ENCODE data around the gene SLC34A1. TPM values are rescaled to one million over a fixed set of nuclear protein-coding genes. Genes with fewer than 3 reads are reported as not detected.
"Not testable (repeated sequence)": the region's sequence is repeated elsewhere in the genome, so short reads cannot be mapped to it uniquely, and the experiment has no call there.

SLC34A1 gene
- total and polyA plus RNA-seq, 2 experiments from 2014 or later: not detected

GRCh38 chr5:177417081-177417480, 32.8 kb downstream of the SLC34A1 start:
- DNase-seq (ENCODE audit: low spot score); H3K4me3 ChIP-seq; H3K27ac Mint-ChIP-seq; H3K27ac ChIP-seq (ENCODE audit: low read depth); H3K9me3 Mint-ChIP-seq; H3K4me2 ChIP-seq; H3K4me3 Mint-ChIP-seq; H3K79me2 ChIP-seq (replicated peaks; ENCODE audit: insufficient read depth); H4K20me1 ChIP-seq (replicated peaks; ENCODE audit: insufficient read depth); H3K36me3 Mint-ChIP-seq (ENCODE audit: low read depth); H3F3A ChIP-seq (replicated peaks; ENCODE audit: low read depth); ATAC-seq; H2AFZ ChIP-seq; H3K4me1 ChIP-seq (ENCODE audit: insufficient read depth); H3K4me1 Mint-ChIP-seq; H3K36me3 ChIP-seq (ENCODE audit: insufficient read depth); H3K9me2 ChIP-seq (ENCODE audit: insufficient read depth); H3K27me3 ChIP-seq (ENCODE audit: insufficient read depth): not testable (repeated sequence)
- H3K27me3 Mint-ChIP-seq (ENCODE audit: insufficient read depth, low read depth, poor library complexity): peaks cover 19% of the 10 kb centered on the region

DNA sequence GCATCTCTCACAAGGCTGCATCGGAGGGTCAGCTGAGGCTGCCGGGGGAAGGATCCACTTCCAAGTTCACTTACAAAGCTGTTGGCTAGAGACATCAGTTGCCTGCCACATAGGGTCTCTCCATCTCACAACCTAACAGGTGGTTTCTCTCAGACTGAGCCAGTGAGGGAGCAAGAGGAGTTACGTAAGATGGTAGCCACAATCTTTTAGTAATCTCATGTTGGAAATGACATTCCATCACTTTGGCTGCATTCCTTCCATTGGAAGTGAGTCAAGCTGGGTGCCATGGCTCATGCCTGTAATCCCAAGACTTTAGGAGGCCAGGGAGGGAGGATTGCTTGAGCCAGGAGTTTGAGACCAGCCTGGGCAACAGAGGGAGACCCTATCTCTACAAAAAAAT, 34.8 kb downstream of the SLC34A1 start:
- H3K36me3 Mint-ChIP-seq (ENCODE audit: low read depth): no peaks in the 10 kb centered on the region
- H3K9me3 Mint-ChIP-seq: no peaks in the 10 kb centered on the region; the same call in 2 of the 3 replicates
- Histone ChIP-seq H3K4me2 (no peak overlapping the region), H3K4me1 (ENCODE audit: insufficient read depth) (no peaks in the 10 kb centered on the region), H3K4me3 (no peak overlapping the region), H3F3A (replicated peaks; ENCODE audit: low read depth) (no peaks in the 10 kb centered on the region), H2AFZ (no peak overlapping the region), H3K27ac (ENCODE audit: low read depth) (no peak overlapping the region), H4K20me1 (replicated peaks; ENCODE audit: insufficient read depth) (no peaks in the 10 kb centered on the region), H3K79me2 (replicated peaks; ENCODE audit: insufficient read depth) (no peaks in the 10 kb centered on the region), H3K36me3 (ENCODE audit: insufficient read depth) (no peaks in the 10 kb centered on the region), H3K9me2 (ENCODE audit: insufficient read depth) (peaks cover 7% of the 10 kb centered on the region; the same call in 1 of the 2 replicates), H3K27me3 (ENCODE audit: insufficient read depth) (0 out of 2 replicates have a peak, but pooled peaks cover 5% of the 10 kb centered on the region)
- 0 out of 3 replicates have a peak, but pooled peaks cover 3% of the 10 kb centered on the region for H3K4me1 Mint-ChIP-seq
- TF ChIP-seq, protein P1, sequence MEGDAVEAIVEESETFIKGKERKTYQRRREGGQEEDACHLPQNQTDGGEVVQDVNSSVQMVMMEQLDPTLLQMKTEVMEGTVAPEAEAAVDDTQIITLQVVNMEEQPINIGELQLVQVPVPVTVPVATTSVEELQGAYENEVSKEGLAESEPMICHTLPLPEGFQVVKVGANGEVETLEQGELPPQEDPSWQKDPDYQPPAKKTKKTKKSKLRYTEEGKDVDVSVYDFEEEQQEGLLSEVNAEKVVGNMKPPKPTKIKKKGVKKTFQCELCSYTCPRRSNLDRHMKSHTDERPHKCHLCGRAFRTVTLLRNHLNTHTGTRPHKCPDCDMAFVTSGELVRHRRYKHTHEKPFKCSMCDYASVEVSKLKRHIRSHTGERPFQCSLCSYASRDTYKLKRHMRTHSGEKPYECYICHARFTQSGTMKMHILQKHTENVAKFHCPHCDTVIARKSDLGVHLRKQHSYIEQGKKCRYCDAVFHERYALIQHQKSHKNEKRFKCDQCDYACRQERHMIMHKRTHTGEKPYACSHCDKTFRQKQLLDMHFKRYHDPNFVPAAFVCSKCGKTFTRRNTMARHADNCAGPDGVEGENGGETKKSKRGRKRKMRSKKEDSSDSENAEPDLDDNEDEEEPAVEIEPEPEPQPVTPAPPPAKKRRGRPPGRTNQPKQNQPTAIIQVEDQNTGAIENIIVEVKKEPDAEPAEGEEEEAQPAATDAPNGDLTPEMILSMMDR (conservative IDR thresholded peaks at IDR 0.05; ENCODE audit: low read depth in 2 of 2): no peak
- no peak for TF ChIP-seq CREB1 (CRISPR knock-in tag; IDR thresholded peaks at IDR 0.05; ENCODE audit: low read depth)
- TF ChIP-seq, protein P2, sequence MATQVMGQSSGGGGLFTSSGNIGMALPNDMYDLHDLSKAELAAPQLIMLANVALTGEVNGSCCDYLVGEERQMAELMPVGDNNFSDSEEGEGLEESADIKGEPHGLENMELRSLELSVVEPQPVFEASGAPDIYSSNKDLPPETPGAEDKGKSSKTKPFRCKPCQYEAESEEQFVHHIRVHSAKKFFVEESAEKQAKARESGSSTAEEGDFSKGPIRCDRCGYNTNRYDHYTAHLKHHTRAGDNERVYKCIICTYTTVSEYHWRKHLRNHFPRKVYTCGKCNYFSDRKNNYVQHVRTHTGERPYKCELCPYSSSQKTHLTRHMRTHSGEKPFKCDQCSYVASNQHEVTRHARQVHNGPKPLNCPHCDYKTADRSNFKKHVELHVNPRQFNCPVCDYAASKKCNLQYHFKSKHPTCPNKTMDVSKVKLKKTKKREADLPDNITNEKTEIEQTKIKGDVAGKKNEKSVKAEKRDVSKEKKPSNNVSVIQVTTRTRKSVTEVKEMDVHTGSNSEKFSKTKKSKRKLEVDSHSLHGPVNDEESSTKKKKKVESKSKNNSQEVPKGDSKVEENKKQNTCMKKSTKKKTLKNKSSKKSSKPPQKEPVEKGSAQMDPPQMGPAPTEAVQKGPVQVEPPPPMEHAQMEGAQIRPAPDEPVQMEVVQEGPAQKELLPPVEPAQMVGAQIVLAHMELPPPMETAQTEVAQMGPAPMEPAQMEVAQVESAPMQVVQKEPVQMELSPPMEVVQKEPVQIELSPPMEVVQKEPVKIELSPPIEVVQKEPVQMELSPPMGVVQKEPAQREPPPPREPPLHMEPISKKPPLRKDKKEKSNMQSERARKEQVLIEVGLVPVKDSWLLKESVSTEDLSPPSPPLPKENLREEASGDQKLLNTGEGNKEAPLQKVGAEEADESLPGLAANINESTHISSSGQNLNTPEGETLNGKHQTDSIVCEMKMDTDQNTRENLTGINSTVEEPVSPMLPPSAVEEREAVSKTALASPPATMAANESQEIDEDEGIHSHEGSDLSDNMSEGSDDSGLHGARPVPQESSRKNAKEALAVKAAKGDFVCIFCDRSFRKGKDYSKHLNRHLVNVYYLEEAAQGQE (IDR thresholded peaks at IDR 0.05; ENCODE audit: unreplicated experiment): no peak
- no peak for TF ChIP-seq JUNB (IDR thresholded peaks at IDR 0.05; ENCODE audit: unreplicated experiment)
- H3K27me3 Mint-ChIP-seq (ENCODE audit: insufficient read depth, low read depth, poor library complexity): peaks cover 12% of the 10 kb centered on the region
- ATAC-seq (no peak), DNase-seq (ENCODE audit: low spot score) (no peak)
- no peak overlapping the region for H3K27ac Mint-ChIP-seq
- no peak overlapping the region for H3K4me3 Mint-ChIP-seq

DNA sequence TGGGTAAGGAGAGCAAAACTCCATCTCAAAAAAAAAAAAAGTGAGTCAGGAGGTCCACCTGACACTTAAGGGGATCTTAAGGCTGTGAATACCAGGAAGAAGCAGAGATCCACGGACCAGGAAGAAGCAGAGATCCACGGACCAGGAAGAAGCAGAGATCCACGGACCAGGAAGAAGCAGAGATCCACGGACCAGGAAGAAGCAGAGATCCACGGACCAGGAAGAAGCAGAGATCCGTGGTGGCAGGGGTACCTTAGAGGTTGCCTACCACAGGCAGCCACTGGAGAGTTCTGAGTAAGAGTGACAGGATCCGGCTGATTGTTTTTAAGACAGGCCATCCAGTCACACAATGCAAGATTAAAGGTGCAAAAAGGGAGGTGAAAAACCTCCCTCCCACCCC, 36.2 kb downstream of the SLC34A1 start:
- not testable (repeated sequence) for H4K20me1 ChIP-seq (replicated peaks; ENCODE audit: insufficient read depth); H3K9me2 ChIP-seq (ENCODE audit: insufficient read depth); H3K4me3 ChIP-seq; H3K4me3 Mint-ChIP-seq; DNase-seq (ENCODE audit: low spot score); H3F3A ChIP-seq (replicated peaks; ENCODE audit: low read depth); H3K4me2 ChIP-seq; H3K27ac ChIP-seq (ENCODE audit: low read depth); H3K36me3 ChIP-seq (ENCODE audit: insufficient read depth); H3K27me3 Mint-ChIP-seq (ENCODE audit: insufficient read depth, low read depth, poor library complexity); H3K79me2 ChIP-seq (replicated peaks; ENCODE audit: insufficient read depth); ATAC-seq; H3K27me3 ChIP-seq (ENCODE audit: insufficient read depth); H3K36me3 Mint-ChIP-seq (ENCODE audit: low read depth); H3K9me3 Mint-ChIP-seq; H2AFZ ChIP-seq; H3K4me1 Mint-ChIP-seq; H3K4me1 ChIP-seq (ENCODE audit: insufficient read depth); H3K27ac Mint-ChIP-seq

Measured in GM23338 (cell line).